HG03457 (cell line): ENCODE data around the gene KISS1.

Experiments
- ATAC-seq: cut with Tn5 transposase; IDR thresholded peaks from one replicate; pipeline ENCODE4 v1.9.1; 2021; ENCODE audit warnings: moderate number of reproducible peaks; ENCODE audit not compliant: unreplicated experiment

KISS1 gene

DNA sequence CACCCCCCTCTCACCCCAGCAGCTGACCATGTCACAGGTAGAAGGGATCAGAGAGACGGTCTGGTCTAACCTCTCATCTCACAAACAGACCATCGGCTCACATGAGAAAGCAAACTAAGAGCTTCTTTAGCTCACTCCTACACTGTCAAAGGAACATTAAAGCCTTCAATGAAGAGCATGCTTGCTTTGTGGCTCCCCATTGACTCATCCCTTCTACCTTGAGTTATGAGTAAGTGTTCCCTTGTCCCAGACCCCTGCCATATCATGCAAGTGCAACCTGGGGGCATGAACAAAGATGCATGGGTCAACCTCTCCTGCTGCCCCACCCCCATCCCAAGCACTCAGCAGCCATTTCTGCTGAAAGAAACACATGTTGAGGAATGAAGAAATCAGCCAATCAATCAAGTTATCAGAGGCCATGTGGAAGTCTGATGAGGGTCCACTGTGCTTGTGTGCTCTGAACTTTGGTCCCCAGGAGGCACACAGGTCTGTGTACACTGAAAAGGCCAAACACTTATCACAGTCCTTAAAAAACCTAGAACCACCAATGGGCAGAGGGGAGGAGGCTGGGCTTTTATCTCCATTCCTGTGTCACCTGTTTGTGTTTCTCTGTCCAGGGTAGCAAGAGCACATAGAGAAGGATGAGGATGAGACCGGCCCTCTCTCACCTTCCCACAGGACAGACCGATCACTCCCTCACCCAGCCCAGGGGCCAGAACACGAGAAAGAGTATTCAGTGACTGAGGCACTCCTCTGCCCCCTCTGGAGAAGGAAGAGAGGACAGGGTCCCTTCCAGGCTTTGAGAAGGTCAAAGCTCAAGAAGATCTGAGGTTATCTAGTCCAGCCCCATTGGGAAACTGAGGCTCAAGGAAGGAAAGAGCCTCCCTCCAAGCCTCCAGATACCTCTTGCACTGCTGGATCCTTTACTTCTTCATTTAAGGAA, 54.0 kb downstream of the KISS1 start:
- ATAC-seq = no peak

DNA sequence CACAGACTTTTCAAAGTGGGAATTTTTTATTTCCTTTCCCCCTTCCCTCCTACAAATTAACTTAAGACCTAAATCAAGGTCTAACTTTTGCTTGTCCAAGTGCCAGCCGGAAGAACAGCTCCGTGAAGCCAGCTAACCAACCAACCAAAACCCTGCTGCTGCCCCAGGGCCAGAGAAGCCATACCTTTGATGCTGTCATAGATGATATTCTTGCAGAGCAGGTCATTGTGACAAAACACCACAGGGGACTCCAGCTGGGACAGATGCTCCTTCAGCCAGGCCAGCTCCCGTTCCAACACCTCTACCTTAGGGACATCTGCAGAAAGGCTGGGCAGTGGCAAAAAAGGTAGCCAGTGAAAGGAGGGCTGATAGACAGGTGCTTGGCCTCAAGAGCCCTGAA, 55.2 kb downstream of the KISS1 start:
- ATAC-seq = no peak
